GM12878 (cell line): ENCODE data around the gene BRD9. TPM values are rescaled to one million over a fixed set of nuclear protein-coding genes. Genes with fewer than 3 reads are reported as not detected.
"Not testable (repeated sequence)": the region's sequence is repeated elsewhere in the genome, so short reads cannot be mapped to it uniquely, and the experiment has no call there.

Source experiments
- ATAC-seq: fragments of 200-7000 bp; cut with Tn5 transposase; 3 replicates; pipeline ENCODE4 v1.9.1; 2020; ENCODE audit warnings: mild to moderate bottlenecking, moderate library complexity
- BruUV-seq: library from RNA; stranded (reverse); fragments of 400-500 nt; replicated peaks from 2 replicates; lab custom pipeline; 2021; lab: Mats Ljungman, UMichigan
- CTCF ChIA-PET: fragments of 300-600 bp; sonication (Branson Sonifier 250); formaldehyde crosslinking; extraction: SDS; loops from one replicate; lab custom pipeline; 2021; ENCODE audit warnings: inconsistent platforms; lab: Yijun Ruan, JAX
- POLR2A ChIA-PET: fragments of 350-600 bp; formaldehyde crosslinking; extraction: SDS; loops from one replicate; lab custom pipeline; 2021; ENCODE audit warnings: inconsistent platforms; lab: Charles Lee
- RAD21 ChIA-PET: fragments of 300-600 bp; sonication (Branson Sonifier 250); formaldehyde crosslinking; loops from one replicate; lab custom pipeline; 2023; ENCODE audit warnings: antibody characterized with exemption; ENCODE audit not compliant: unreplicated experiment; lab: Charles Lee
- SMC1A ChIA-PET: fragments of 300-600 bp; sonication (Branson Sonifier 250); formaldehyde crosslinking; loops from one replicate; lab custom pipeline; 2023; ENCODE audit not compliant: unreplicated experiment, uncharacterized antibody; lab: Charles Lee
- DNase-seq: peaks from one replicate; pipeline ENCODE4 v3.0.0-alpha.2; 2011; ENCODE audit warnings: low read depth, low spot score
- FAIRE-seq: peaks from 3 replicates; lab custom pipeline; 2011; peaks lifted over from hg19 to GRCh38; lab: Jason Lieb, UNC
- H2AFZ ChIP-seq: 2 replicates; pipeline ENCODE4 v1.6.0; 2011; ENCODE audit warnings: low read depth, low read length, control low read depth; ENCODE audit not compliant: control insufficient read depth
- H3K27ac ChIP-seq: 2 replicates; pipeline ENCODE4 v1.5.1; 2011; ENCODE audit warnings: control low read depth; ENCODE audit not compliant: control insufficient read depth, insufficient read depth
- H3K27me3 ChIP-seq, 2 experiments: replicated peaks in 1 of 2; 2 replicates each; pipeline versions ENCODE4 v1.6.0 to v1.6.1; 2011; ENCODE audit warnings: low read length in 1 of 2; ENCODE audit not compliant: control insufficient read depth in 2 of 2, insufficient read depth in 2 of 2
- H3K36me3 ChIP-seq, 2 experiments: 2 replicates each; pipeline ENCODE4 v1.5.1; 2011; ENCODE audit warnings: low read length in 1 of 2; ENCODE audit not compliant: control insufficient read depth in 2 of 2, insufficient read depth in 2 of 2
- H3K4me1 ChIP-seq: 2 replicates; pipeline ENCODE4 v1.6.1; 2011; ENCODE audit warnings: mild to moderate bottlenecking, low read length, moderate library complexity, mixed read lengths; ENCODE audit not compliant: control insufficient read depth, insufficient read depth
- H3K4me2 ChIP-seq: 2 replicates; pipeline ENCODE4 v1.6.0; 2011; ENCODE audit warnings: control low read depth; ENCODE audit not compliant: control insufficient read depth, insufficient read depth
- H3K4me3 ChIP-seq: fragments of 200-600 bp; sonication (generic); 2 replicates; pipeline ENCODE4 v1.5.1; 2016
- H3K79me2 ChIP-seq: 2 replicates; pipeline ENCODE4 v1.6.0; 2011; ENCODE audit warnings: low read length; ENCODE audit not compliant: control insufficient read depth, insufficient read depth
- H3K9ac ChIP-seq: 2 replicates; pipeline ENCODE4 v1.8.0; 2011; ENCODE audit warnings: low read length, control low read depth, mixed read lengths; ENCODE audit not compliant: control insufficient read depth, insufficient read depth
- H3K9me3 ChIP-seq: replicated peaks from 3 replicates; pipeline ENCODE4 v1.5.1; 2011; ENCODE audit warnings: mild to moderate bottlenecking, low read length; ENCODE audit not compliant: control insufficient read depth, insufficient read depth
- H4K20me1 ChIP-seq: 2 replicates; pipeline ENCODE4 v1.6.0; 2011; ENCODE audit not compliant: control insufficient read depth, insufficient read depth
- WGBS: methylation state at CpG from one replicate; pipeline ENCODE4 v1.1.6; 2016; ENCODE audit warnings: low lambda C conversion rate; ENCODE audit not compliant: insufficient replicate concordance, insufficient coverage; ENCODE audit errors: missing lambda C conversion rate; 5-methylcytosine and 5-hydroxymethylcytosine counted together
- in situ Hi-C: fragments of 300-500 bp; cut with MboI; formaldehyde crosslinking; loops from 9 replicates; pipeline ENCODE4 v1.14.3; 2018; ENCODE audit warnings: mixed read lengths
- intact Hi-C: fragments of 100-400 bp; cut with micrococcal nuclease; formaldehyde crosslinking; loops from one replicate; pipeline ENCODE4 v1.14.2; 2022; ENCODE audit not compliant: unreplicated experiment
- polyA plus RNA-seq, 11 experiments: library from polyadenylated mRNA; depleted of rRNA in 4 of 11; unstranded in 6 of 11; stranded (reverse) in 5 of 11; fragments of >200 nt; fragmentation: Nextera tagmentation in 4 of 11; fragmentation: Illumina TruSeq in 1 of 11; extraction: Ambion mirVana in 4 of 11; extraction: Trizol in 1 of 11; gene quantifications; 1 replicate in 1 of 11; 2 replicates in 10 of 11; pipeline versions ENCODE4 v1.2.1 to v1.2.3, GENCODE V29; 2011 to 2016; ENCODE audit warnings: inconsistent platforms in 2 of 11, missing spikeins in 2 of 11, low read depth in 1 of 11
- total RNA-seq, 4 experiments: library from RNA; depleted of rRNA in 3 of 4; stranded (reverse); fragments of >200 nt in 3 of 4; fragmentation: Illumina TruSeq in 1 of 4; extraction: Trizol in 1 of 4; gene quantifications; 2 replicates each; pipeline versions ENCODE4 v1.2.1 to v1.2.3, GENCODE V29; 2013 to 2021

Gene BRD9
- total and polyA plus RNA-seq, 10 of the 15 experiments (the other 5 are each of a cell fraction or from before 2014, with no cell fraction given), result 2.0 to 48.6 (median 32.4) TPM

- in situ Hi-C loops, H3K36me3 ChIP-seq, H4K20me1 ChIP-seq, H3K27me3 ChIP-seq, H3K4me2 ChIP-seq, H3K79me2 ChIP-seq, CTCF ChIA-PET, DNase-seq, RAD21 ChIA-PET, intact Hi-C loops, BruUV-seq, H3K9me3 ChIP-seq, FAIRE-seq, H2AFZ ChIP-seq, H3K4me3 ChIP-seq, SMC1A ChIA-PET, H3K9ac ChIP-seq, POLR2A ChIA-PET, H3K4me1 ChIP-seq, H3K27ac ChIP-seq: not testable (repeated sequence)
- WGBS, result 50% methylated on average over 8 of the region's 10 CpGs
- ATAC-seq, result 0 out of 3 replicates have a peak, but pooled peaks have one; percentile 29
These were observed 54.2 kb downstream of the BRD9 start for GRCh38 chr5:838431-838851.

- H3K9ac ChIP-seq, H3K27me3 ChIP-seq, SMC1A ChIA-PET, H3K4me1 ChIP-seq, BruUV-seq, H3K79me2 ChIP-seq, H3K4me3 ChIP-seq, ATAC-seq, H3K4me2 ChIP-seq, CTCF ChIA-PET, H3K27ac ChIP-seq, intact Hi-C loops, H3K9me3 ChIP-seq, RAD21 ChIA-PET, DNase-seq, H2AFZ ChIP-seq, H4K20me1 ChIP-seq, POLR2A ChIA-PET, FAIRE-seq, in situ Hi-C loops, H3K36me3 ChIP-seq: not testable (repeated sequence)
- WGBS, result 35% methylated on average over 8 of the region's 14 CpGs
These were observed 54.9 kb downstream of the BRD9 start for GRCh38 chr5:837621-838121.

DNA sequence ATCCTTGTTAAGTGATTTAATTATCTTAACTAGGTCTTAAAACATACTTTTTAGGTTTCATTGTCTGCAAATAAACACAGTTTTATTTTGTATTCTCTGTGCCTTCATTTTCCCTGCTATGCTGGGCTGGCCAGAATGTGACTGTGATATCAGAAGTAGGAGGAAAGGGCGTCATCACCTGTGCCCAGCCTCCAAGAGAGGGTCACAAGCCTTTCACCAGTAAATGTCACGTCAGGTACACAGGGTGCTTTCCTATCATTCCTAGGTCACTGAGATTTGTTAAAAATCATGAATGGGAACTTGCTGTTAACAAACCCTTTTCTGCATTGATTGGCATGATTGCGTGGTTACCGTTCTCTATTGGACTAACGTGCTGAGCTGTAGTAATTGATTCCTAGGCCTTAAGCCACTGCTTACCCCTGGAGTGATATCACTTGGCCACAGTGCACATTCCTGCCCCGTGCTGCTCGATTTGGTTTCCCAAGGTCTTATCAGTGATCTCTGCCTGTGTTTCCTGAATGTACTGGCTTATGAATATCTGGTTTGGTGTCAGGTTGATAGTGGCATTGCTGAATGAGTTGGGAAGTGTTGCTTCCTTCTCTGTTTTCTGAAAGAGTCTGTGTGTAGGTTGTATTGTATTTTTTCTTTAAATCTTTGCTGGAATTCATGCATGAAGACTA lies 56.5 kb downstream of the BRD9 start:
- RAD21 ChIA-PET, result not testable (repeated sequence)

GRCh38 chr5:834013-834412 lies 58.6 kb downstream of the BRD9 start:
- H3K36me3 ChIP-seq, H4K20me1 ChIP-seq, H3K27me3 ChIP-seq, intact Hi-C loops, in situ Hi-C loops, H3K27ac ChIP-seq, BruUV-seq, RAD21 ChIA-PET, H3K79me2 ChIP-seq, H2AFZ ChIP-seq, H3K4me3 ChIP-seq, H3K4me1 ChIP-seq, FAIRE-seq, H3K4me2 ChIP-seq, ATAC-seq, SMC1A ChIA-PET, H3K9ac ChIP-seq, DNase-seq, H3K9me3 ChIP-seq, POLR2A ChIA-PET, CTCF ChIA-PET: not testable (repeated sequence)
- WGBS, result 0% methylated on average over 2 of the region's 2 CpGs

More for the DNA sequence above, 56.5 kb downstream of the BRD9 start:
- H3K27me3 ChIP-seq, H3K9me3 ChIP-seq, H3K27ac ChIP-seq, in situ Hi-C loops, SMC1A ChIA-PET, ATAC-seq, H3K79me2 ChIP-seq, H3K4me2 ChIP-seq, FAIRE-seq, POLR2A ChIA-PET, H3K4me3 ChIP-seq, BruUV-seq, intact Hi-C loops, H3K9ac ChIP-seq, H4K20me1 ChIP-seq, H3K4me1 ChIP-seq, CTCF ChIA-PET, H2AFZ ChIP-seq, DNase-seq, H3K36me3 ChIP-seq: not testable (repeated sequence)
- 60% methylated on average over 7 of the region's 7 CpGs for WGBS
